Tibial nerve (tissue), 4 donors: ENCODE measurements around the gene SLC35A2. TPM values are rescaled to one million over a fixed set of nuclear protein-coding genes. Genes with fewer than 3 reads are reported as not detected.
A peak's percentile ranks its signal among the peaks of the same experiment; 100 is the strongest.

Experiments used
- DNase-seq, 2 donors: peaks; one replicate each; pipeline ENCODE4 v3.0.0-alpha.2; 2019; ENCODE audit warnings: low spot score in 2 of 2
- H3K27ac ChIP-seq, 4 donors: fragments of 200-600 bp; sonication (generic) in 3 of 4; one replicate each; pipeline ENCODE4 v1.5.1; 2017 to 2019; ENCODE audit warnings: mild to moderate bottlenecking in 1 of 4
- H3K27me3 ChIP-seq, 2 donors: fragments of 200-600 bp; sonication (generic) in 1 of 2; one replicate each; pipeline versions ENCODE4 v1.5.1 to v1.6.0; 2017 to 2019
- H3K36me3 ChIP-seq, 3 donors: fragments of 200-600 bp; sonication (generic); one replicate each; pipeline ENCODE4 v1.5.1; 2018 to 2019
- H3K4me1 ChIP-seq, 4 donors: fragments of 200-600 bp; sonication (generic) in 3 of 4; one replicate each; pipeline ENCODE4 v1.5.1; 2017 to 2019
- H3K4me3 ChIP-seq, 4 donors: fragments of 200-600 bp; sonication (generic) in 3 of 4; one replicate each; pipeline ENCODE4 v1.5.1; 2017 to 2019; ENCODE audit warnings: mild to moderate bottlenecking in 1 of 4, moderate library complexity in 1 of 4
- H3K9me3 ChIP-seq, 4 donors: fragments of 200-600 bp; sonication (generic) in 3 of 4; one replicate each; pipeline ENCODE4 v1.5.1; 2017 to 2019
- EP300 ChIP-seq, 2 donors: sonication (generic); formaldehyde crosslinking; IDR thresholded peaks; one replicate each; pipeline ENCODE4 v1.6.1; 2017; ENCODE audit warnings: antibody characterized with exemption in 2 of 2, mild to moderate bottlenecking in 1 of 2
- POLR2A ChIP-seq, 2 donors: fragments of 450-650 bp; IDR thresholded peaks; one replicate each; pipeline ENCODE4 v1.6.1; 2017; ENCODE audit warnings: antibody characterized with exemption in 2 of 2, mild to moderate bottlenecking in 2 of 2, moderate library complexity in 2 of 2
- WGBS, 2 donors: methylation state at CpG; one replicate each; pipeline ENCODE4 v1.1.5; 2018; 5-methylcytosine and 5-hydroxymethylcytosine counted together
- total RNA-seq, 4 donors: library from RNA; depleted of rRNA; stranded (reverse); fragments of >200 nt; gene quantifications; one replicate each; pipeline ENCODE4 v1.1.0, GENCODE V29; 2016
- TF ChIP-seq, protein P1 (sequence below), 5 experiments: fragments of 200-600 bp in 3 of 5; fragments of 450-650 bp in 2 of 5; sonication (generic) in 3 of 5; IDR thresholded peaks; one replicate each; pipeline ENCODE4 v1.5.1; 2016 to 2019; ENCODE audit warnings: antibody characterized with exemption in 5 of 5, mild to moderate bottlenecking in 3 of 5, moderate library complexity in 2 of 5

The SLC35A2 gene
- total RNA-seq: 10 to 100 TPM; 17.0 to 35.5 (median 17.1) TPM

DNA sequence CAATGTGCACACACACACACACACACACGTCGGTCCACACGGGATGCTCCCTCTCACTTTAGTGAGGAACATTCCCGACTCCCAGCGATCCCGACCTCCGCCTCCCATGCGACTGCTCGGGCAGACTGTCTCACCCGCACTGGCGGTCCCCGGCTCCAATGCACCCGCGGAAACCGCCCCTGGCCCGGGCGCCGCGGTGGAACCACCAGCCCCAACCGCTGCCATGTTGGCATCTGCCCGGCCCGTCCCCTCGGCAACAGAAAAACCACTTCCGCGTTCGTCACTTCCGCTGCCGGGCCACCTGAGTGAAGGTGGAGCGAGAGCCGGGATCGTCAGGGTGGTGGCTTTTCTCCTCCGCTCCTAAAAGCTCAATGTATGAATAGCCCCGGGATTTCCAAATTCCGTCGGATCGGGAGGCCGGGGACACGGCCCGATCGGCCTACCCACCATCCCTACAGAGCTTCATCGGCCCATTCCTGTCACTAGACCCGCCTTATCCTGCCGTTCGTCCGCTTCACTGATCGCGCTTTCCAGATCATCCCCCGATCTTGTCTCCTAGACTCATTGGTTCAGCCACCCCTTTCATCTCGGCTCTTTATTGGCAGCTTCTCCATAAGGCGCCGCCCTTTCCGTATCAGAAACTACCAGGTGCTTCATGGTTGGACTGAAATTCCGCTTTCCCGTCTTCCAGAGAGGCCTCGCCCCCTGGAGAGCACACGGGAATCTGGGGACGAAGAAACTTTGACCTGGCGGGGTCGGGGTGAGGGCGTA is at the start of gene SLC35A2:
Gene SLC35A2 (minus strand): TSS at position 235 of the 771 bp plus-strand sequence. CDS start 10 bp downstream, at position 225.
- peaks cover 0 to 17% (median 0%) of the 10 kb centered on the region in 3 donors for H3K36me3 ChIP-seq
- peak within 1 kb of the TSS; percentile 64 to 89 (median 78) for H3K27ac ChIP-seq
- H3K9me3 ChIP-seq: no peaks in the 10 kb centered on the region
- no peaks in the 10 kb centered on the region for H3K27me3 ChIP-seq
- DNase-seq: peak; percentile 68 to 71
- H3K4me3 ChIP-seq: peak within 1 kb of the TSS; percentile 43 to 77 (median 56)
- 0 to 35% methylated on average over 21 to 47 of the region's 60 CpGs for WGBS, 2 donors
- peaks cover 0 to 17% (median 0%) of the 10 kb centered on the region in 4 donors for H3K4me1 ChIP-seq
- TF ChIP-seq EP300 (IDR thresholded peaks at IDR 0.05) (peak in 1 of 2 donors; percentile 76), POLR2A (IDR thresholded peaks at IDR 0.05) (peak in 1 of 2 donors; percentile 56)
- TF ChIP-seq, protein P1, sequence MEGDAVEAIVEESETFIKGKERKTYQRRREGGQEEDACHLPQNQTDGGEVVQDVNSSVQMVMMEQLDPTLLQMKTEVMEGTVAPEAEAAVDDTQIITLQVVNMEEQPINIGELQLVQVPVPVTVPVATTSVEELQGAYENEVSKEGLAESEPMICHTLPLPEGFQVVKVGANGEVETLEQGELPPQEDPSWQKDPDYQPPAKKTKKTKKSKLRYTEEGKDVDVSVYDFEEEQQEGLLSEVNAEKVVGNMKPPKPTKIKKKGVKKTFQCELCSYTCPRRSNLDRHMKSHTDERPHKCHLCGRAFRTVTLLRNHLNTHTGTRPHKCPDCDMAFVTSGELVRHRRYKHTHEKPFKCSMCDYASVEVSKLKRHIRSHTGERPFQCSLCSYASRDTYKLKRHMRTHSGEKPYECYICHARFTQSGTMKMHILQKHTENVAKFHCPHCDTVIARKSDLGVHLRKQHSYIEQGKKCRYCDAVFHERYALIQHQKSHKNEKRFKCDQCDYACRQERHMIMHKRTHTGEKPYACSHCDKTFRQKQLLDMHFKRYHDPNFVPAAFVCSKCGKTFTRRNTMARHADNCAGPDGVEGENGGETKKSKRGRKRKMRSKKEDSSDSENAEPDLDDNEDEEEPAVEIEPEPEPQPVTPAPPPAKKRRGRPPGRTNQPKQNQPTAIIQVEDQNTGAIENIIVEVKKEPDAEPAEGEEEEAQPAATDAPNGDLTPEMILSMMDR (IDR thresholded peaks at IDR 0.05): no peak

DNA sequence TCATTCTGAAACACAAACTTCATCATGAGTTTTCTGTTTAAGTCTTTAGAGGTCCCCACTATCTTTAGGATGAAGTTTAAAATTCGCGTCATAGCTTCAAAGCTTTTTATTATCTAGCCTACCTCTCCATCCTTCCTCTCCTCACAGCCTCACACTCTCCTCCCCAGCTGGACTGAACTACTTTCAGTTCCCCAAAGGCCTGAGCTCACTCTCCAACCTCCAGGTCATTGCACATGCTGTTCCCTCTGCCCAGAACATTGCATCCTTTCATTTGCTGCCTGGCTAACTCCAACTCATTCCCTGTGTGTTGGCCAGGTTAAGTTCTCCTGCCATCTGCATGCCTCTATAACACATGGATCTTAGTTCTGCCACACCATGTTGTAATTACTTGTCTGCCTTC is 48.8 kb upstream of the SLC35A2 start:
- Histone ChIP-seq H3K27ac (peak overlapping the region; percentile 19 to 95 (median 88)), H3K9me3 (no peaks in the 10 kb centered on the region), H3K4me3 (no peak overlapping the region), H3K27me3 (no peaks in the 10 kb centered on the region), H3K36me3 (peaks cover 0 to 6% (median 0%) of the 10 kb centered on the region in 3 donors), H3K4me1 (peaks cover 0 to 25% (median 3%) of the 10 kb centered on the region in 4 donors)
- WGBS, 2 donors: 77 to 83% methylated on average over 2 of the region's 2 CpGs
- DNase-seq: peak in 1 of 2 donors; percentile 37
- TF ChIP-seq, protein P1 (IDR thresholded peaks at IDR 0.05): no peak
- peak in 1 of 2 donors; percentile 68 for TF ChIP-seq EP300 (IDR thresholded peaks at IDR 0.05)

DNA sequence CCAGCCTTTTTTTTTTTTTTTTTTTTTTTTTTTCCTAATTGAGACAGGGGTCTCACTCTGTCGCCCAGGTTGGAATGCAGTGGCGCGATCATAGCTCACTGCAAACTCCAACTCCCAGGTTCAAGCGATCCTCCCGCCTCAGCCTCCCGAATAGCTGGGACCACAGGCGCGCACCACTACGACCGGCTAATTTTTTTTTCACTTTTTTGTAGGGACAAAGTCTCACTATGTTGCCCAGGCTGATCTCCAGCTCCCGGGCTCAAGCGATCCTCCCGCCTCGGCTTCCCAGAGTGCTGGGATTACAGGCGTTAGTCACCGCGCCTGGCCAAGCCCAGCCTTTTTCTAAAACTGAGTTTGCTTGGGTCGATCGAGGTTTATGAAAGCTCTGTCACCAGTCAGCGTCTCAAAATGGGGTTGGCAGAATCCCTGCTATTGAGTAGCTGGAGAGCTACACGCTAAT is 47.2 kb upstream of the SLC35A2 start:
- Histone ChIP-seq H3K27me3 (no peaks in the 10 kb centered on the region), H3K27ac (peak overlapping the region; percentile 75 to 95 (median 88)), H3K4me1 (peaks cover 0 to 42% (median 7%) of the 10 kb centered on the region in 4 donors), H3K9me3 (no peaks in the 10 kb centered on the region), H3K36me3 (peaks cover 0 to 14% (median 0%) of the 10 kb centered on the region in 3 donors), H3K4me3 (peak overlapping the region; percentile 34 to 83 (median 46))
- DNase-seq: no peak
- TF ChIP-seq POLR2A (IDR thresholded peaks at IDR 0.05): no peak
- no peak for TF ChIP-seq EP300 (IDR thresholded peaks at IDR 0.05)
- TF ChIP-seq, protein P1 (IDR thresholded peaks at IDR 0.05): no peak
- 0 to 37% methylated on average over 5 to 21 of the region's 21 CpGs for WGBS, 2 donors

DNA sequence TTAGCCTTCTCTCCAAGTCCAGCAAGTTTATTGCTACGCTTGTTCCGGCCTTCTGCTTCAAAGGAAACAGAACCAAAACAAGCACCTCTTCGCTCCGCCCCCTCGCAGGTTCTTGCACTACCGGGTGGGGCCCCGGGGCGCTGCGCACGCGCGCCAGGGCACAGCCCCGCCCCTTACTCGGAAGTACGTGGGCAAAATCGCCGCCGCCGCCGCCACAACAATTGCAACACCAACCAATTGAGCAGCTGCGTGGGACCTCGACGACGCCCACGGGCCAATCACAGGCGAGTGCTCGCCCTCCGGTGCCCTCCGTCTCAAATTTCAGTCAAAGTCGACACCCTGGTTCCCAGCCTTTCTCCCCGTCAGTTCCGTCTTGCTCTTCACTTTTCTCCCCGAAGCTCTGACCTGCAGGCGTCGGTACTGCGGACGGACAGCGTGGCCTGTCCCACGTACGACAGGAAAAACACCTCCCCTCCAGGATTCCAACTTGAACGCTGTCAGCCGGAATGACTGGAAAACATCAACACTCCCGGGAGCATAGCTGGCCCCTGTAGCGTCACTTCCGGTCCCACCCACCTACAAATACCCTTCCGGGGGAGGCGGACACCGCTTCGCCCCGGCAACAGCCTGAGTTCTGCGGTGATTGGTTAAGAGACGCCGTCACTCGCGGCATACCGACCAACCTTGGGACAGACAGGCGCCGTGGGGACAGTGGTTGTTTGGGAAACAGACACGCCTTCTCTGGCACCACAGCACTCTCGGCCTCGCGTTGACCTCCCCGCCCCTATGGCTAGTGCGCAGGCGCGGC is 46.6 kb upstream of the SLC35A2 start:
- H3K4me3 ChIP-seq: peak overlapping the region; percentile 26 to 83 (median 57)
- WGBS, 2 donors: 0 to 46% methylated on average over 13 to 66 of the region's 66 CpGs
- peaks cover 0 to 14% (median 0%) of the 10 kb centered on the region in 3 donors for H3K36me3 ChIP-seq
- H3K27me3 ChIP-seq: no peaks in the 10 kb centered on the region
- peaks cover 0 to 48% (median 9%) of the 10 kb centered on the region in 4 donors for H3K4me1 ChIP-seq
- peak; percentile 89 to 91 for DNase-seq
- no peaks in the 10 kb centered on the region for H3K9me3 ChIP-seq
- TF ChIP-seq, protein P1 (IDR thresholded peaks at IDR 0.05): peak in 1 of 5 experiments; percentile 27
- TF ChIP-seq EP300 (IDR thresholded peaks at IDR 0.05): peak; percentile 43 to 92
- peak; percentile 37 to 74 for TF ChIP-seq POLR2A (IDR thresholded peaks at IDR 0.05)
- peak overlapping the region; percentile 88 to 95 (median 91) for H3K27ac ChIP-seq
